HFFc6 (cell line): ENCODE data around the gene AURKA. TPM values are rescaled to one million over a fixed set of nuclear protein-coding genes. Genes with fewer than 3 reads are reported as not detected.

ENCODE experiments used
- DNase-seq: peaks from one replicate; pipeline ENCODE4 v3.0.0-alpha.2; 2018
- H3K27ac Mint-ChIP-seq: 2 replicates; pipeline ENCODE4 v1.8.0; 2020; ENCODE audit warnings: mild to moderate bottlenecking, mixed read lengths
- H3K27me3 Mint-ChIP-seq: 2 replicates; pipeline ENCODE4 v1.8.0; 2021; ENCODE audit warnings: mild to moderate bottlenecking, moderate library complexity, mixed read lengths; ENCODE audit not compliant: insufficient read depth
- H3K36me3 Mint-ChIP-seq: 2 replicates; pipeline ENCODE4 v1.8.0; 2021; ENCODE audit warnings: low read depth, mixed read lengths
- H3K4me1 Mint-ChIP-seq: 2 replicates; pipeline ENCODE4 v1.8.0; 2020; ENCODE audit warnings: low read depth, mixed read lengths
- H3K4me3 Mint-ChIP-seq: 2 replicates; pipeline ENCODE4 v1.8.0; 2020; ENCODE audit warnings: mild to moderate bottlenecking, moderate library complexity, mixed read lengths
- H3K9me3 Mint-ChIP-seq: 2 replicates; pipeline ENCODE4 v1.8.0; 2020; ENCODE audit warnings: mild to moderate bottlenecking, mixed read lengths
- total RNA-seq, 6 experiments: library from RNA; stranded (reverse); fragmentation: NEBNext Ultra II Directional; extraction: Animal tissue kit (Norgen Biotek cat#: 25700); gene quantifications; 2 replicates in 1 of 6; 3 replicates in 5 of 6; pipeline ENCODE4 v1.2.3, GENCODE V29; 2021
- TF ChIP-seq, protein P1 (sequence below): fragments of 200-600 bp; sonication (generic); IDR thresholded peaks from 2 replicates; pipeline ENCODE4 v1.5.0; 2021; ENCODE audit warnings: antibody characterized with exemption, mild to moderate bottlenecking

AURKA gene
- total RNA-seq, 6 experiments from 2014 or later: 37.2 to 82.0 (median 77.1) TPM

DNA sequence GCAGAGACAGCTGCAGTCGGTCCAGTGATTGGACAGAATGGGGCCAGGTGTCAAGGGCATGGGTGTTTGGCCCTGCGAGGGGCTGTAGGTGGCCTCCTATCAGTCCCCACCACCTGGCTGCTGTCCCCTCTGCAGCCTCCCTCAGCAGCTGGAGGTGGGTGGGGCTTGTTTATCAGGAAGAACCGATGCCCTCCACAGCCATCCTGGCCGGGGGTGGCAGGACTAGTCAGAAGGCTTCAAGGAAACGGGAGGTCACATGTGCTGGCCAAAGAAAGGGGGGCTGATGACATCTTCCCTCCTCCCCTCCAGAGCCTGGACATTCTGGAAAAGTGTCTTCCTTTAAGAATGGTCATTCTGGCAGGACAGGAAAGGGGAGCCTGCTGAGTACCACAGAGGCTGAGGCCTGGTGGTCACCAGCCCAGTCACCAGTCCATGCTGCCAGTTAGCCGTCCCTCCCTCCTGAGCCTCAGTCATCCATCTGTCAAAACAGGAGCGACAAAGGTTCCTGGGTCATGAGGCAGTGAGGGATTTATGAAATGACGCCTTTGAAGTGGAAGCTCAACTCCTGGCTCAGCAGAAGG is 29.1 kb downstream of the AURKA start:
- H3K36me3 Mint-ChIP-seq: peaks cover 11% of the 10 kb centered on the region
- H3K27ac Mint-ChIP-seq: no peak overlapping the region

DNA sequence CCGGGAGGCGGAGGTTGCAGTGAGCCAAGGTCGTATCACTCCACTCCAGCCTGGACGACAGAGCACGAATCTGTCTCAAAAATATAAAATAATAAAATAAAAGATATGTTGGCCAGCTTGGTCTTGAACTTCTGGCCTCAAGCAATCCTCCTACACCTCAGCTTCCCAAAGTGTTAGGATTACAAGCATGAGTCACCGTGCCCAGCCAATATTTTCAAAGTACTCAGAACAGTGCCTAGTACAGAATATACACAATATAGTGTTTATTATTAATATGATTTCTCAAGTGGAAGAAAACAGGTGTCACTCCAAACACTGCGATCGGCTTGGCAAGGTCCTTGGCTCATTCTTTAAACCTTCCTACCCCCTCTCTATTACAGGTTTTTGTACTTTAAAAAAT is 30.1 kb downstream of the AURKA start:
- Mint-ChIP-seq H3K4me3 (no peak overlapping the region), H3K36me3 (peaks cover 8% of the 10 kb centered on the region; the same call in 1 of the 2 replicates), H3K27me3 (peaks cover 5% of the 10 kb centered on the region; the same call in 1 of the 2 replicates), H3K27ac (no peak overlapping the region), H3K9me3 (no peaks in the 10 kb centered on the region), H3K4me1 (peaks cover 44% of the 10 kb centered on the region)
- DNase-seq: no peak
- TF ChIP-seq, protein P1, sequence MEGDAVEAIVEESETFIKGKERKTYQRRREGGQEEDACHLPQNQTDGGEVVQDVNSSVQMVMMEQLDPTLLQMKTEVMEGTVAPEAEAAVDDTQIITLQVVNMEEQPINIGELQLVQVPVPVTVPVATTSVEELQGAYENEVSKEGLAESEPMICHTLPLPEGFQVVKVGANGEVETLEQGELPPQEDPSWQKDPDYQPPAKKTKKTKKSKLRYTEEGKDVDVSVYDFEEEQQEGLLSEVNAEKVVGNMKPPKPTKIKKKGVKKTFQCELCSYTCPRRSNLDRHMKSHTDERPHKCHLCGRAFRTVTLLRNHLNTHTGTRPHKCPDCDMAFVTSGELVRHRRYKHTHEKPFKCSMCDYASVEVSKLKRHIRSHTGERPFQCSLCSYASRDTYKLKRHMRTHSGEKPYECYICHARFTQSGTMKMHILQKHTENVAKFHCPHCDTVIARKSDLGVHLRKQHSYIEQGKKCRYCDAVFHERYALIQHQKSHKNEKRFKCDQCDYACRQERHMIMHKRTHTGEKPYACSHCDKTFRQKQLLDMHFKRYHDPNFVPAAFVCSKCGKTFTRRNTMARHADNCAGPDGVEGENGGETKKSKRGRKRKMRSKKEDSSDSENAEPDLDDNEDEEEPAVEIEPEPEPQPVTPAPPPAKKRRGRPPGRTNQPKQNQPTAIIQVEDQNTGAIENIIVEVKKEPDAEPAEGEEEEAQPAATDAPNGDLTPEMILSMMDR: no peak

More for the DNA sequence above, 29.1 kb downstream of the AURKA start:
- H3K4me3 Mint-ChIP-seq: no peak overlapping the region
- peaks cover 5% of the 10 kb centered on the region; the same call in 1 of the 2 replicates for H3K27me3 Mint-ChIP-seq
- no peaks in the 10 kb centered on the region for H3K9me3 Mint-ChIP-seq
- no peak for DNase-seq
- peaks cover 41% of the 10 kb centered on the region for H3K4me1 Mint-ChIP-seq
- TF ChIP-seq, protein P1: no peak

DNA sequence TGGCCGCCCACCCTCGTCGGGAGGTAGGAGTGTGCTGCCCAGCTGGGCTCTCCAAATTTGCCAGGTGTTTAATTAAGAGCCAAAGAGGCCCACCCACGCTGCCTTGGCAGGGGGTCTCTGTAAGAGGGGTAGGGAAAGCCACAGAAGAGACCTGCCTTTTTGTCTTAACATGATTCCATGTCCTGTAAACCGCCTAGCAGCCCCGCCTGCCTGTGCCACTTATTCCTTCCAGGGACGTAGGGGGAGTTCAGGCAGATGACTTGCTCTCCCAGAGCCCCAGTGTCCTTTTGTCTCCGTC is 31.2 kb downstream of the AURKA start:
- peak overlapping the region; percentile 95; the same call in 1 of the 2 replicates for H3K4me3 Mint-ChIP-seq
- H3K36me3 Mint-ChIP-seq: peaks cover 5% of the 10 kb centered on the region; the same call in 1 of the 2 replicates
- H3K27me3 Mint-ChIP-seq: peaks cover 5% of the 10 kb centered on the region; the same call in 1 of the 2 replicates
- peaks cover 44% of the 10 kb centered on the region for H3K4me1 Mint-ChIP-seq
- H3K27ac Mint-ChIP-seq: peak overlapping the region; percentile 29; the same call in 1 of the 2 replicates
- H3K9me3 Mint-ChIP-seq: no peaks in the 10 kb centered on the region
- DNase-seq: no peak
- TF ChIP-seq, protein P1: no peak

DNA sequence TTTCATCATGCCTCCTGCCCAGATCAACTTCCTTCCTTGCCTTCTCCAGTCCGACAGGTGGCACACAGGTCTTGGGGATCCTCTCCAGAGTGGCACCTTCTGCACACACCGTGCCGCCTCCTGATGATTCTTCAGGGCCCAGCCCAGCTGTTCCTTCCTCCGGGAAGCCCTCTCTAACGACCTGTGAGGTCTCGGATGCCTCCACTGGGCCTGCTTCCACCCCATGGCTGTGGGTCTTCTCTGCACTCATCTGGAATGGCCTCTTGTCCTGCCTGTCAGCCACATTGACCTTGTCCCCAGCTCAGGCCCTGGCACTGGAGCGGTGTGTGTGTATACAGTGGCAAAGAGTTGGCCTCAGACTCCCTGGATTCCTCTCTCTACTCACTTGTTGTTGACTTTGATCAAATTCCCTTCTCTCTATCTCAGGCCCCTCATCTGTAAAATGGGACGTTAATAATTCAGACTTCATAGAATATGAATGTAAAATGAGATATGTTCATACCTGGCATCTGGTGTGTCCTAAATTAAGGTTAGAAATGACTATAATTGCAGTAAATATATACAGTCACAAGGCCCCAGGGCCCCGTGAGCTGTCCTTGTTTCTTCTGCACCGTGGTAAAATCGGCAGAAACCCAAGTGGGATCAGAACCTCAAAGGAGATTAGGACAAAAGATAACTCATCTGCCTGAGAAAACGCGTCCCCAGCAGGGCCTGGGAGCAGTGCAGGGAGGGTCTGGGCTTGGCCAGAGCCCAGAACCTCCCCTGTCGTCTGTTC is 31.7 kb downstream of the AURKA start:
- DNase-seq: no peak
- H3K9me3 Mint-ChIP-seq: no peaks in the 10 kb centered on the region
- peak overlapping the region; percentile 91 for H3K27ac Mint-ChIP-seq
- peaks cover 4% of the 10 kb centered on the region; the same call in 1 of the 2 replicates for H3K36me3 Mint-ChIP-seq
- peaks cover 44% of the 10 kb centered on the region for H3K4me1 Mint-ChIP-seq
- TF ChIP-seq, protein P1: no peak
- peak overlapping the region; percentile 95 for H3K4me3 Mint-ChIP-seq
- peaks cover 5% of the 10 kb centered on the region; the same call in 1 of the 2 replicates for H3K27me3 Mint-ChIP-seq

DNA sequence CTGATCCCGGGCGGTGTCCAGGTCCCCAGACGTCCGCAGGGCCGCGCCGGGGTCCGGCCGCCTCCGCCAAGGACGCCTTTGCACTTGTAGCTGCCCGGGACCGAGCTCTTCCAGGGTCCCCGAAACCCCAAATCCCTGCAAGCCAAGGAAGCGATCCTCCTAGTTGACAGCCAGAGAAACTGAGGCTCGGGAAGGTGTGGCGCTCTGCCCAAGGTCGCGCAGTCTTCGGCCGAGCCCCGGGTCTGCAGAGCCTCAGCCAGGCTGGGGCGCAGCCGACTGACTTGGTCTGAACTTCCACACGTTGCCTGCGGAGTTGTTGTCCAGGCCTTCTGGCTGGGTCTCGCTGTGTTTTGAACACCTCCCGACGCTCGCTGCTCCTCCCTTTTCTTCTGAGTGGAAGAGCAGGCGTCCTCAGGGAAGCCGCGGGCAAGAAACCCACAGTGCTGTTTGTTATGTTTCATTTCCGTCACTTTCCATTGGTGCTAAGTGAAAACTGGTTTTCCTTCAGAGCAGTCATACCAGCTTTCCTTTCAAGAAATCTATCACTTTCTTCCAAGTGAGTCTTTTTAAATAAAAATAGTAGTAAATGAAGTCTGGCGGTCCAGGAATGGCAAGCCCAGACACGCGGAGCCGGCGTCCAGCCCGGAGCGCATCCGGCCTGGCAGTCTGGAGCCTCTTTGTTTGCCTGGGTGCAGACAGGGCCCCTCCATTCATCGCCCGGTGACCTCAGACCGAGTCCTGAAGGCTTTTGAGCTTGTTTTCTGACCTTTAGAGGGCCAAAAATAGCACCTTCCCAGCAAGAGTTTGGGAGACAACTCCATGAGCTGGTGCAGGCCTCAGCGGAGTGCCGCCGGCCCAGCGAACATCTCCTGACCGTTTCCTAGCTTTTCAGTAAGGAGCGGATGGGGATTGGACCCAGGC is 32.5 kb downstream of the AURKA start:
- H3K4me1 Mint-ChIP-seq: peaks cover 44% of the 10 kb centered on the region
- H3K4me3 Mint-ChIP-seq: peak overlapping the region; percentile 95

More for the DNA sequence above, 32.5 kb downstream of the AURKA start:
- H3K27me3 Mint-ChIP-seq: peaks cover 5% of the 10 kb centered on the region; the same call in 1 of the 2 replicates
- H3K36me3 Mint-ChIP-seq: peaks cover 4% of the 10 kb centered on the region; the same call in 1 of the 2 replicates
- H3K27ac Mint-ChIP-seq: peak overlapping the region; percentile 91
- H3K9me3 Mint-ChIP-seq: no peaks in the 10 kb centered on the region
- TF ChIP-seq, protein P1: no peak
- DNase-seq: peak; percentile 64
